ENCODE results near the gene UROC1.

UROC1 gene

DNA sequence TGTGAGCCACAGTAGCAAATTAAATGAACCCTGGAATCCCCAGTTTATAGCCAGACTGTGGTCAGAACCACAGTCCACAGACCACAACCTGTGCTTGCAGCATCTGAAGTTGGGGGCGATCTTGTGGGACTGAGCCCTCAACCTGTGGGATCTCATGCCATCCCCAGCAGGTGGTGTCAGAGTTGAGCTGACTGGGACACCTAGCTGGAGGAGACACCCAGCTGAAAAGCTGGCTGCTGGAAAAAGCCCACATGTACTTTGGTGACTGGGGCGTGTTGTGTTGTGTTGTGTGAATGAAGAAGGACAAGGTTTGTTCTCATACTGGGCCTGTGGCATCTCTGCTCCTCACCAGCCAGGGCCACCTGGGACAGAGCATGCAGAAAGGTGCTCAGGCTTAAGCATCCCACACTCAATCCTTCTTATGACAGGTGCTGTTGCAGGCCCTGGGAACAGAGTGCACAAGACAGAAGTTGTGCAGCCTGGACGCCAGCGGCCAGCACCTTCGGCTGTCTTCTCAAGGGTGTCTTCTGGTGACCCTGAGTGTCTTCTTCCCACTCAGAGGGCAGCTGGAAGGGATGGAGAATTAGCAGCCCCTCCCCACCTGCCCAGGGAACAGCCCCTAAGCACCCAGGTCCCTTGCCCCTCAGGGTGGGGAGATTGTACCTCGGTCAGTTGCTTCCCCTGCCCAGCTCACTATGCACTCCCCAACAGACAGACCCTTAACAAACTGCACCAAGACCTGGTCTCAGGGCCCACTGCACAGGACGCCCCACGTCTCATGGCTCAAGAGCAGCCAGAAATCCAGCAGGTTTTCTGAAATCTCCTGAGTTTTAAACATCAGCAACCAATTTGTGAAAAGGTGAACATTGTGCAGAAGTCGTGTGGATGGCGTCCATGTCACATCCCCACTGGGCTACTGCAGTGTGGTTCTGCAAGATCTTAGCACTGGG is 2.2 kb upstream of the UROC1 start:
- no peak for FAIRE-seq
- no peak for DNase-seq (ENCODE audit: insufficient read length, low spot score)
- TF ChIP-seq POLR2A (IDR thresholded peaks at IDR 0.05; ENCODE audit: low read depth, low read length): no peak
- TF ChIP-seq SPI1 (IDR thresholded peaks at IDR 0.05; ENCODE audit: low read depth, low read length): no peak
- no peak for TF ChIP-seq POLR2AphosphoS5 (IDR thresholded peaks at IDR 0.05; ENCODE audit: low read depth, low read length)
- no peak for TF ChIP-seq TAF1 (IDR thresholded peaks at IDR 0.05; ENCODE audit: low read depth, low read length)
- TF ChIP-seq PAX5 (IDR thresholded peaks at IDR 0.05; ENCODE audit: insufficient read depth, low read length, severe bottlenecking): no peak
- no peak for TF ChIP-seq POU2F2 (IDR thresholded peaks at IDR 0.05; ENCODE audit: low read depth, low read length)

DNA sequence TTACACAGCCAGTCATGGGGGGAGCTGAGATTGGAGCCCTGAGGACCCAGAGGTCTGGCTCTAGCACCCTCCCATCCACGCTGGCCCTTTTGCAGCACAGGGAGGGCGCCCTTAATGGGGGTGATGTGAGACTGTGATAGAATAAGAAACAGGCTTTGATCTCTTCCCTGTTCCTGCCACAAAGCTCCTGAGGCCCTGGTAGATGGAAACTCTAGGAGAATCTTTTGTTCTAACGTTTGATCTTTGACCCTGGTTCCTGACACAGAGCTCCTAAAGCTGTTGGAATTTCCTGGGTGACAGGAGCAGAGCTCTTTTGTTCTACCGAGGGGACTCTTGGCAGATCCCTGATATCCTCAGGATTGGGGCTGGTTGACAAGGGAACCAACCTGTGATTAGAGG is 1.2 kb upstream of the UROC1 start:
- FAIRE-seq (no peak), DNase-seq (ENCODE audit: insufficient read length, low spot score) (no peak)
- no peak for TF ChIP-seq TAF1 (IDR thresholded peaks at IDR 0.05; ENCODE audit: low read depth, low read length)
- no peak for TF ChIP-seq POU2F2 (IDR thresholded peaks at IDR 0.05; ENCODE audit: low read depth, low read length)
- TF ChIP-seq PAX5 (IDR thresholded peaks at IDR 0.05; ENCODE audit: insufficient read depth, low read length, severe bottlenecking): no peak
- TF ChIP-seq POLR2AphosphoS5 (IDR thresholded peaks at IDR 0.05; ENCODE audit: low read depth, low read length): no peak
- TF ChIP-seq SPI1 (IDR thresholded peaks at IDR 0.05; ENCODE audit: low read depth, low read length): no peak
- TF ChIP-seq POLR2A (IDR thresholded peaks at IDR 0.05; ENCODE audit: low read depth, low read length): no peak

DNA sequence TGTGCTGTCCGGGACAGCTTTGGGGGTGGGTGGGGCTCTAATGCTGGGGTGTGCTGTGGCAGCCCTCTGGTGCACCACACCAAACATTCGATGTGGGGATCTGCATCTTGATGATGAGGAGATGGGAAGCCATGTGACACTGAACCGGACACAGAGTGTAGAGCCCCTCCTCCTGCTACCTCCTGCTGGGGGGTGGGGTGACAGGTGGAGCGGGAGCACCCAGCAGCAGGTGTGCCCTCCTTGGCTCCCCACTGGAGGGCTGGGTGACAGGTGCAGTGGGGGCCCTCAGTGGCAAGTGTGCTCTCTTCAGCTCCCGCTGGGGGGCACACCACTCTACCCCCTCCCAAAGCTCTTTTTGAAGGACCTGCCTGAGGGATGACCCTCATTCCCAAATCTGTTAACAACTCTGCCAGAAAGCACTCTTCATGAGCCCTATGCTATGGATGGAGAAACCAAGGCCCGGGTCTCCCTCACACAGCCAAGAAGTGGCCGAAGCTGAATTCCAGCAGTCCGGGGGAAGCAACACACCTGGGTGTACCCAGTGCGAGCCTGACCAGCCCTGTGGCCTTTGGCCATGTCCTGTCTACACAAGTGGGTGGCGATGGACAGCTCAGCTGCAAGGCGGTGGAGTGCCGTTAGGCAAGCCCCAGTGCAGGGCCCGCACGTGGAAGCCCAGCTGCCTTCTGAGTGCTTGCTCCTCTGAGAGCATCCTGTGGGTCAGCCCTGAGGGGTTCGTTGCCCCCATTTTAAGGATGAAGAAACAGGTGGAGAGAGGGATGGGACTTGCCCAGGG is 609 bp upstream of the UROC1 start:
- TF ChIP-seq POU2F2 (IDR thresholded peaks at IDR 0.05; ENCODE audit: low read depth, low read length) (no peak), PAX5 (IDR thresholded peaks at IDR 0.05; ENCODE audit: insufficient read depth, low read length, severe bottlenecking) (no peak), SPI1 (IDR thresholded peaks at IDR 0.05; ENCODE audit: low read depth, low read length) (no peak), TAF1 (IDR thresholded peaks at IDR 0.05; ENCODE audit: low read depth, low read length) (no peak), POLR2AphosphoS5 (IDR thresholded peaks at IDR 0.05; ENCODE audit: low read depth, low read length) (no peak), POLR2A (IDR thresholded peaks at IDR 0.05; ENCODE audit: low read depth, low read length) (no peak)
- DNase-seq (ENCODE audit: insufficient read length, low spot score): no peak
- FAIRE-seq: no peak

DNA sequence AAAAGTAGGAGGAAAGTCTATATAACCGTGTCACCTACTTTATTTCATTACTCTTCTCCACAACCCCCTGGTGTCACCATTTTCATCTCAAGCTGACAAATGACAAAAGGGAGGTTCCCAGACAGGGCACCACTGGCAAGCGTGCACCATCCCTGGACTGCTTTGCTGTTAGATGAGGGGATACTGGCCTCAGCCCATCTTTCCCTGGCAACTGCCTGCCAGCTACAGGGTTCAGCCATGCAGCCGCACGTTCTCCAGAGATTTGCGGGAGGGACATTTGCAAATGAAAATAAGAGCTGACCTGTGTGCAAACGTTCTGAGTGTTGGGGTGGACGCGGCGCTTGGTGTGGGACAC is 660 bp downstream of the UROC1 start:
- TF ChIP-seq POU2F2 (IDR thresholded peaks at IDR 0.05; ENCODE audit: low read depth, low read length) (no peak), POLR2AphosphoS5 (IDR thresholded peaks at IDR 0.05; ENCODE audit: low read depth, low read length) (no peak), POLR2A (IDR thresholded peaks at IDR 0.05; ENCODE audit: low read depth, low read length) (no peak), PAX5 (IDR thresholded peaks at IDR 0.05; ENCODE audit: insufficient read depth, low read length, severe bottlenecking) (no peak), TAF1 (IDR thresholded peaks at IDR 0.05; ENCODE audit: low read depth, low read length) (no peak), SPI1 (IDR thresholded peaks at IDR 0.05; ENCODE audit: low read depth, low read length) (no peak)
- FAIRE-seq: no peak
- no peak for DNase-seq (ENCODE audit: insufficient read length, low spot score)

DNA sequence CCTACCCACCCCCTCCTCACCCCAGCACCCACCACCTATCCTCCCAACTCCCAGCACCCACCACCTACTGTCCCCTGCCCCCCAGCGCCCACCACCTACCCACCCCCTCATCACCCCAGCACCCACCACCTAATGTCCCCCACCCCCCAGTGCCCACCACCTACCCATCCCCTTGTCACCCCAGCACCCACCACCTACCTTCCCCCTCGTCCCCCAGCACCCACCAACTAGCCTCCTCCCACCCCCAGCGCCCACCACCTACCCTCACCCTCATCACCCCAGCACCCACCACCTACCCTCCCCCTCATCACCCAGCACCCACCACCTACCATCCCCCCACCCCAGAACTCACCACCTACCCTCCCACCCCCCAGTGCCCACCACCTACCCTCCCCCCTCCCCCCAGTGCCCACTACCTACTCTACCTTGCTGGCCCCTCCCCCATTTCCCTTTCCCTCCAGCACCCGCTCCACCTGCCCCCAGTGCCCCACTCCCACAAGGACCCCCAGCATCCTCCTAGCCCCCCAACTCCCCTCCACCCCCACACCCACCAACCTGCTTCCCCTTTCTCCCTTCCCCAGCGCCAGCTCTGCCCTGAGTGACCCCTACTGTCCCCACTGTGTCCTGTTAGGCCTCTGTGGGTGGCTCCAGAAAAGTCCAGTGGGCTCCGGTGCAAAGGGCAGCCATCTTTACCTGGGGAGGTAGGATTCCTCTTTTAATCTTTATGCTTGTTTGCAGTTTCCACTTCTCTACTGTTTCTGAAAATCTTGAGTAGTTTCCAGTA is 1.2 kb downstream of the UROC1 start:
- FAIRE-seq (no peak), DNase-seq (ENCODE audit: insufficient read length, low spot score) (no peak)
- TF ChIP-seq SPI1 (IDR thresholded peaks at IDR 0.05; ENCODE audit: low read depth, low read length) (no peak), TAF1 (IDR thresholded peaks at IDR 0.05; ENCODE audit: low read depth, low read length) (no peak), POLR2A (IDR thresholded peaks at IDR 0.05; ENCODE audit: low read depth, low read length) (no peak), POLR2AphosphoS5 (IDR thresholded peaks at IDR 0.05; ENCODE audit: low read depth, low read length) (no peak)

DNA sequence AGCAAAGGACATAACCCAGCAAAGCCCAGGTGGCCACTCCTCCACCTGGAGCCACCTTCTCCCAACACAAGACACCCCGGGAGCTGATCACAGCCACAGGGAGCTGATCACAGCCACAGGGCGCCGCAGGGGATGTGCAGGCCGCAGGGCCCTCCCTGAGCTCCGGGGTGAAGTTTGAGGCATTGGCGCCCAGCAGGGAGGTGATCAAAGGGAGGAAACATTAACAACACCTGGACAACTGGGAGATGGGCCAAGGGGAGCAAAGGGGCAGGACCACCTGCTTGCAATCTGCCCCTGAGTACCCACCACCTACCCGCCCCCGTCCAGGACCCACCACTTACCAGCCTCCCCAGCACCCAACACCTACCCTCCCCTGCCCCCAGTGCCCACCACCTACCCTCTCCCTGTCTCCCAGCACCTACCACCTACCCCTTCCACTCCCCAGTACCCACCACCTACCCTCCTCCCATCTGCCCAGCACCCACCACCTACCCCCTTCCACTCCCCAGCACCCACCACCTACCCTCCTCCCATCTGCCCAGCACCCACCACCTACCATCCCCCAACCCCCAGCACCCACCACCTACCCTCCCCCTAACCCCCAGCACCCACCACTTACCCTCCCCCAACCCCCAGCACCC is 2.4 kb downstream of the UROC1 start:
- TF ChIP-seq PAX5 (IDR thresholded peaks at IDR 0.05; ENCODE audit: insufficient read depth, low read length, severe bottlenecking): no peak
- TF ChIP-seq TAF1 (IDR thresholded peaks at IDR 0.05; ENCODE audit: low read depth, low read length): no peak
- no peak for TF ChIP-seq POU2F2 (IDR thresholded peaks at IDR 0.05; ENCODE audit: low read depth, low read length)
- no peak for TF ChIP-seq POLR2AphosphoS5 (IDR thresholded peaks at IDR 0.05; ENCODE audit: low read depth, low read length)
- TF ChIP-seq POLR2A (IDR thresholded peaks at IDR 0.05; ENCODE audit: low read depth, low read length): no peak
- TF ChIP-seq SPI1 (IDR thresholded peaks at IDR 0.05; ENCODE audit: low read depth, low read length): no peak
- no peak for DNase-seq (ENCODE audit: insufficient read length, low spot score)

DNA sequence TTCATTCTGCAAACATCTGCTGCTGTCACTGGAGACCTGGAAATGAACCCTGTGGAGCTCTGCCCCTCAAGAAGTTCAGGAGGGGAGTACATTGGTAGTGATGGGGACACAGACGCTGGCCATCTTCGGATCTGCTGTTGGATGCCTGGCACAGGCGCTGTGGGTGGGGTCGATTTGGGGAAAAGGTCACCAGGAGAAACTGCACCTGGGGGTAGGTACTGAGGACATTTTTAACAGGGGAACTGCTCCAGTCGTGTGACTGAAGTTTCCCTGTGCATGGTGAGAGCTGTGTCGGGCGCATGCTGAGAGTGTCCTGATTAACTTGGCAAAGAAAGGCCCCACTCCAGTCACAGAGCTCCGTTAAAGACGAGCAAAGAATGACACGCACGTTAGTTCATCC is 3.4 kb downstream of the UROC1 start:
- FAIRE-seq (no peak), DNase-seq (ENCODE audit: insufficient read length, low spot score) (no peak)
- no peak for TF ChIP-seq POU2F2 (IDR thresholded peaks at IDR 0.05; ENCODE audit: low read depth, low read length)
- TF ChIP-seq POLR2AphosphoS5 (IDR thresholded peaks at IDR 0.05; ENCODE audit: low read depth, low read length): no peak
- no peak for TF ChIP-seq SPI1 (IDR thresholded peaks at IDR 0.05; ENCODE audit: low read depth, low read length)
- no peak for TF ChIP-seq POLR2A (IDR thresholded peaks at IDR 0.05; ENCODE audit: low read depth, low read length)

More for the DNA sequence above, 2.4 kb downstream of the UROC1 start:
- FAIRE-seq: no peak

DNA sequence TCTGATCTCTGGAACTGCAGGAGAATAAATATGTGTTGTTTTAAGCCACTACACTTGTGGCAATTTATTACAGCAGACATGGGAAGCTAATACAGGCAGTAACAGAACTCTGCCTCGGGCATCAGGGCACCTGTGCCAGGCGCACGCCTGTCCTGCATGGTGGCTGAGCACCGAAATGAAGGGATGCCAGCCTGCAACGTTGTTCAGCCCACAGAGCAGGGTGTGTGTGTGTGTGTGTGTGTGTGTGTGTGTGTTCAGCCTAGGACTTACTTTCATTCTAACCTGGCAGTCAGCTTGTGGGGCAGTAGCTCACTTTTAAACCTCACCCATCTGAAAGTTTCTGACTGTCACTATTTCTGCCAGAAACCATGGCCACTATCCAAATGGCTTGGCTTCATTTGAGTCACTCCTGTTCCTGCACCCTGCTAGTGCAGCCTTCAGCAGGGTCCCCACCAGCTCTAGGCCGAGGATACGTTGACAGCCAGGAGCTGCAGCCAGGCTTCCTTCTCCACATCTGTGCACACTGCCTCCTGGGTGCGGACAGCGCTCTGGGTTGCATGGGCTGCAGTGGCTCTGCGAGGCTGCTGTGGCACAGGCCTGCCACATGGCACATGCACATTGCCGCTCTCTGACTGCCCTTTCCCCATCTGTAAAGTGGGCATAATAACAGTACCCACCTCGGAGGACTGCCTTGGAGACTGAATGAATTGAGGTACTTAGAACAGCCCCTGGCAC is 4.5 kb downstream of the UROC1 start:
- DNase-seq (ENCODE audit: insufficient read length, low spot score) (no peak), FAIRE-seq (no peak)
- TF ChIP-seq POLR2A (IDR thresholded peaks at IDR 0.05; ENCODE audit: low read depth, low read length) (no peak), POLR2AphosphoS5 (IDR thresholded peaks at IDR 0.05; ENCODE audit: low read depth, low read length) (no peak)

All from GM12891 (cell line).